Measurements from ENCODE around the gene PTPRA. TPM values are rescaled to one million over a fixed set of nuclear protein-coding genes. Genes with fewer than 3 reads are reported as not detected.

PTPRA gene
- total and polyA plus RNA-seq, 2 of the 13 experiments (the other 11 are each of a cell fraction or from before 2014, with no cell fraction given), result 47.2 to 127 TPM

- TF ChIP-seq KIAA2018 (CRISPR knock-in tag; IDR thresholded peaks at IDR 0.05; ENCODE audit: borderline replicate concordance) (peak; percentile 92), ZNF652 (CRISPR knock-in tag; IDR thresholded peaks at IDR 0.05; ENCODE audit: borderline replicate concordance, low read depth) (no peak; the same call in 1 of the 2 replicates), ZNF276 (CRISPR knock-in tag; IDR thresholded peaks at IDR 0.05; ENCODE audit: low read depth) (0 out of 2 replicates have a peak, but pooled peaks have one; percentile 43), MBNL3 (CRISPR knock-in tag; conservative IDR thresholded peaks at IDR 0.05) (no peak), HDAC6 (IDR thresholded peaks at IDR 0.05; ENCODE audit: low read depth, low read length) (0 out of 2 replicates have a peak, but pooled peaks have one; percentile 49), MED8 (CRISPR knock-in tag; IDR thresholded peaks at IDR 0.05; ENCODE audit: insufficient replicate concordance) (peak; percentile 4), ZNF83 (CRISPR knock-in tag; IDR thresholded peaks at IDR 0.05; ENCODE audit: borderline replicate concordance) (peak; percentile 90), REST (IDR thresholded peaks at IDR 0.05; ENCODE audit: borderline replicate concordance in 1 of 2, low read depth in 1 of 2, low read length in 2 of 2) (peak in 1 of 2 experiments; percentile 75; a peak in 2 of 4 replicates), KAT2B (IDR thresholded peaks at IDR 0.05; ENCODE audit: borderline replicate concordance, low read depth, low read length) (no peak), TGIF2 (CRISPR knock-in tag; IDR thresholded peaks at IDR 0.05) (peak; percentile 53; the same call in 1 of the 2 replicates), JDP2 (CRISPR knock-in tag; IDR thresholded peaks at IDR 0.05; ENCODE audit: borderline replicate concordance) (peak; percentile 82; the same call in 1 of the 2 replicates)
Observed at GRCh38 chr20:3045816-3046676, 172.8 kb downstream of the PTPRA start, which contains the start of gene MRPS26 (continued).
